ENCODE results near the gene LY6G5B. TPM values are rescaled to one million over a fixed set of nuclear protein-coding genes. Genes with fewer than 3 reads are reported as not detected.
"Not testable (repeated sequence)": the region's sequence is repeated elsewhere in the genome, so short reads cannot be mapped to it uniquely, and the experiment has no call there.

Gene LY6G5B
- total RNA-seq, 1 donor from 2014 or later, result 12.6 TPM

DNA sequence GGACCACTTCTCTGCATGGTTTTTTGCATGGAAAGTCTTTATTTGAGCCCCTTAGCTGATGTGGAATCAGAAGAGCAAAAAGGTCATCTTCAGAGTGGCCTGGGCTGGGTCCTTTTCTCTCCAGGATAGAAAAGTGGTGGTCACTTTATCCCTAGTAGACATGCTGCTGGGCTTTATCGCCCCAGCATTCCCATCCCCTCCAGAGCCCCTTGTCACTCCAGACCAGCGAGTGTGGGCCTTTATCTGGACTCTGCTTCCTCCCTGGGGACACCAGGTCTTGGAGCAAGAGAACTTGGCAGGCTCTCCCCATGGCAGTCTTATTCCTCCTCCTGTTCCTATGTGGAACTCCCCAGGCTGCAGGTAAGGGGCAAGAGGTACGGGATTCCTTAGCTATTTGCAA is 36.8 kb downstream of the LY6G5B start, which contains the start of gene LY6G6F:
TSS of gene LY6G6F (plus strand) at position 268 of the 400 bp plus-strand sequence. CDS start at position 309, 41 bp downstream.
- Histone ChIP-seq H3K27ac (no peak within 1 kb of the TSS), H3K36me3 (no peaks in the 10 kb centered on the region), H3K4me1 (peaks cover 6% of the 10 kb centered on the region), H3K27me3 (no peaks in the 10 kb centered on the region), H3K4me3 (no peak within 1 kb of the TSS), H3K9me3 (no peaks in the 10 kb centered on the region)
- intact Hi-C loops (cut with DNase I), result no loop called here
- TF ChIP-seq, protein P1, sequence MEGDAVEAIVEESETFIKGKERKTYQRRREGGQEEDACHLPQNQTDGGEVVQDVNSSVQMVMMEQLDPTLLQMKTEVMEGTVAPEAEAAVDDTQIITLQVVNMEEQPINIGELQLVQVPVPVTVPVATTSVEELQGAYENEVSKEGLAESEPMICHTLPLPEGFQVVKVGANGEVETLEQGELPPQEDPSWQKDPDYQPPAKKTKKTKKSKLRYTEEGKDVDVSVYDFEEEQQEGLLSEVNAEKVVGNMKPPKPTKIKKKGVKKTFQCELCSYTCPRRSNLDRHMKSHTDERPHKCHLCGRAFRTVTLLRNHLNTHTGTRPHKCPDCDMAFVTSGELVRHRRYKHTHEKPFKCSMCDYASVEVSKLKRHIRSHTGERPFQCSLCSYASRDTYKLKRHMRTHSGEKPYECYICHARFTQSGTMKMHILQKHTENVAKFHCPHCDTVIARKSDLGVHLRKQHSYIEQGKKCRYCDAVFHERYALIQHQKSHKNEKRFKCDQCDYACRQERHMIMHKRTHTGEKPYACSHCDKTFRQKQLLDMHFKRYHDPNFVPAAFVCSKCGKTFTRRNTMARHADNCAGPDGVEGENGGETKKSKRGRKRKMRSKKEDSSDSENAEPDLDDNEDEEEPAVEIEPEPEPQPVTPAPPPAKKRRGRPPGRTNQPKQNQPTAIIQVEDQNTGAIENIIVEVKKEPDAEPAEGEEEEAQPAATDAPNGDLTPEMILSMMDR (IDR thresholded peaks at IDR 0.05), result no peak
- no peak for DNase-seq
- ATAC-seq, result no peak

DNA sequence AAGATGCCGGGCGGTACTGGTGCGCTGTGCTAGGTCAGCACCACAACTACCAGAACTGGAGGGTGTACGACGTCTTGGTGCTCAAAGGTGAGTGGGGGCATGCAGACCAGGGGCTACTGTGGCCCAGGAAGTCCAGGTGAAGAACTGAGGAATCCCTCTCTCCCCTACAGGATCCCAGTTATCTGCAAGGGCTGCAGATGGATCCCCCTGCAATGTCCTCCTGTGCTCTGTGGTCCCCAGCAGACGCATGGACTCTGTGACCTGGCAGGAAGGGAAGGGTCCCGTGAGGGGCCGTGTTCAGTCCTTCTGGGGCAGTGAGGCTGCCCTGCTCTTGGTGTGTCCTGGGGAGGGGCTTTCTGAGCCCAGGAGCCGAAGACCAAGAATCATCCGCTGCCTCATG is 37.9 kb downstream of the LY6G5B start:
- Histone ChIP-seq H3K4me1 (no peaks in the 10 kb centered on the region), H3K27me3 (no peaks in the 10 kb centered on the region), H3K27ac (no peak overlapping the region), H3K9me3 (no peaks in the 10 kb centered on the region), H3K36me3 (no peaks in the 10 kb centered on the region), H3K4me3 (no peak overlapping the region)
- intact Hi-C loops (cut with DNase I), result no loop called here
- DNase-seq, result no peak
- TF ChIP-seq, protein P1 (IDR thresholded peaks at IDR 0.05), result no peak
- no peak for ATAC-seq

DNA sequence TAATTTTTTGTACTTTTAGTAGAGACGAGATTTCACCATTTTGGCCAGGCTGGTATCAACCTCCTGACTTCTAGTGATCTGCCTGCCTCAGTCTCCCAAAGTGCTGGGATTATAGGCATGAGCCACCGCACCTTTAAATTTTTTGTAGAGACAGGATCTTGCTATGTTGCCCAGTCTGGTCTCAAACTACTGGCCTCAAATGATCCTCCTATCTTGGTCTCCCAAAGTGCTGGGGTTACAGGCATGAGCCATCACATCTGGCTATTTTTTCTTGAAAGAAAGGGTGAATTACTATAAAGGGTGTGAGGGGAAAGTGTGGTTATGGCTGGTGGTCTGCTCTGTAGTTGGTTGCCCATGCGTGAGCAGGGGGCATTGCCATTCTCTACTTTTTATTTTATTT is 38.4 kb downstream of the LY6G5B start:
- TF ChIP-seq, protein P1 (IDR thresholded peaks at IDR 0.05), result no peak
- Histone ChIP-seq H3K4me3 (no peak overlapping the region), H3K27ac (no peak overlapping the region), H3K4me1 (no peaks in the 10 kb centered on the region), H3K27me3 (no peaks in the 10 kb centered on the region), H3K36me3 (no peaks in the 10 kb centered on the region), H3K9me3 (no peaks in the 10 kb centered on the region)
- intact Hi-C loops (cut with DNase I), result no loop called here
- DNase-seq (no peak), ATAC-seq (no peak)

DNA sequence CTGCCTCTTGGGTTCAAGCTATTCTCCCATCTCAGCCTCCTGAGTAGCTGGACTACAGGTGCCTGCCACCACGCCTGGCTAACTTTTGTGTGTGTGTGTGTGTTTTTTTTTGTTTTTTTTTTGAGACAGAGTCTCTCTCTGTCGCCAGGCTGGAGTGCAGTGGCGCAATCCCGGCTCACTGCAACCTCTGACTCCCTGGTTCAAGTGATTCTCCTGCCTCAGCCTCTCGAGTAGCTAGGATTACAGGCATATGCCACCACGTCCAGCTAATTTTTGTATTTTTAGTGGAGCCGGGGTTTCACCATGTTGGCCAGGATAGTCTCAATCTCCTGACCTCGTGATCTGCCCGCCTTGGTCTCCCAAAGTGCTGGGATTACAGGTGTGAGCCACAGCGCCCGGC is 39.4 kb downstream of the LY6G5B start:
- peak; percentile 77 for DNase-seq

DNA sequence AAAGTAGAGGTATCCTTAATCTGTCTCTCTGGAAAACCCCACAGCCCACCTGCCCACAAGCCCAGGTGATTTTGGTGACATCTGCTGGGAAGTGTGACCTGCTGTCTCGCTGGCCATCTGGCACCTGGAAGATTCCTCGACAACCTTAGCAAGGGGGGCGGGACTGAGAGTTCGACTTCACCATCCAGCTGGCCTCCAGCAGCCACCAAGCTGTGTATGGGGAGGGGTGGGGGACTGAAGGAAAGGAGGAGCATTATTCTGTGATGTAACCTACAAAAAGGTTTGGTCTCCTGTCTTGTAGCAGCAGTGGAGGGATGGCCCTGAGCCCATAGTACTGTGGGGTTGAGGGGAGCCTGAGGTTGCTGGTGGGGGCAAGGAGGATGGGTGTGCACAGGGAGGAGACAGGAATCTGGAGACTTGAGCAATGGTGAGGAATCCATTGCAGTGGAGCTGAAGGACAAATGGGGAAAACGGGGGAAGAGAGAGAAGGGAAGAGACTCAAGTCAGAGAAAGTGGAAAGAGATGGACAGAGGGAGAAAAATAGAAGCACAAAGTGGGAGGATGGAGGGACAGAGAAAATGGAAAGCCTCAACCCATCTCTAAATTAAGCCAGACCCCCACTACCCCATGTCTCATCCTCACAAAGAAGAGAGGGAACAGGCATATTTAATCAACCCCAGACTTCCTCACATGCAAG is 40.9 kb downstream of the LY6G5B start:
- no peak for DNase-seq
- no peaks in the 10 kb centered on the region for H3K4me1 ChIP-seq
- ATAC-seq, result no peak
- no peak overlapping the region for H3K27ac ChIP-seq
- H3K9me3 ChIP-seq, result no peaks in the 10 kb centered on the region
- no peaks in the 10 kb centered on the region for H3K36me3 ChIP-seq
- H3K4me3 ChIP-seq, result peak overlapping the region; percentile 3
- TF ChIP-seq, protein P1 (IDR thresholded peaks at IDR 0.05), result no peak
- H3K27me3 ChIP-seq, result no peaks in the 10 kb centered on the region
- intact Hi-C loops (cut with DNase I), result no loop called here

More for the DNA sequence above, 39.4 kb downstream of the LY6G5B start:
- H3K36me3 ChIP-seq; H3K9me3 ChIP-seq; H3K4me1 ChIP-seq; H3K27ac ChIP-seq; H3K27me3 ChIP-seq; H3K4me3 ChIP-seq; intact Hi-C loops (cut with DNase I); ATAC-seq: not testable (repeated sequence)

DNA sequence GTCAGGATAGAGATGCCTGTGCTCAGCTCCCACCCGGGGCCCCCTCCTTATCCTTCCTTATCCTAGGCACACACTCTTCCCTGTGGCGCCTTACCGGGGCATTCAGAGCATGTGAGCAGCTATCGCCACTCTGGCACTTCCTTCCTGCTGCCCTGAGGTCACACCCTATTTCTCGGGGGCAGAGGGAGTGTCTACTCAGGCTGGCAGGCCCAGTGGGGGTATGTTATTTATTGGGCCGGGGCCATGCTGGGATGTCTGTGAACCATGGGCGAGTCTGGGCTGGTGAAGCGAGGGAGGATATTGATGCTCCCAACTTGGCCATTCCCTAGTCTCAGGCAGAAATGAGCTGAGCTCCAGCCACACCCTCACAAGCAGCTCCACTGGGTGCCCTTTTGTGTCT is 41.5 kb downstream of the LY6G5B start:
- Histone ChIP-seq H3K36me3 (no peaks in the 10 kb centered on the region), H3K4me3 (peak overlapping the region; percentile 3), H3K27me3 (no peaks in the 10 kb centered on the region), H3K4me1 (no peaks in the 10 kb centered on the region), H3K9me3 (no peaks in the 10 kb centered on the region), H3K27ac (no peak overlapping the region)
- DNase-seq, result no peak
- TF ChIP-seq, protein P1 (IDR thresholded peaks at IDR 0.05), result no peak
- ATAC-seq, result peak; percentile 78
- intact Hi-C loops (cut with DNase I), result no loop called here

All from upper lobe of right lung (tissue), 1 donor.